ENCODE data around the gene ACTG2. TPM values are rescaled to one million over a fixed set of nuclear protein-coding genes. Genes with fewer than 3 reads are reported as not detected.

Gene ACTG2
- total RNA-seq, 1 experiment from 2014 or later = 2.7 TPM

- BruUV-seq (replicated peaks) = no TSS peak
- DNase-seq (ENCODE audit: low spot score) = no peak
- Histone ChIP-seq H3K27me3 (replicated peaks; ENCODE audit: insufficient read depth, low read depth, low read length, poor library complexity) (no peaks in the 10 kb centered on the region), H3K9me3 (ENCODE audit: low read depth, low read length, poor library complexity, severe bottlenecking) (no peaks in the 10 kb centered on the region), H3K4me3 (ENCODE audit: low read depth, low read length, poor library complexity, severe bottlenecking) (no peak overlapping the region), H3K36me3 (ENCODE audit: insufficient read depth, low read length, poor library complexity, severe bottlenecking) (no peaks in the 10 kb centered on the region), H3K4me1 (ENCODE audit: insufficient read depth, low read length, poor library complexity, severe bottlenecking) (no peaks in the 10 kb centered on the region), H3K27ac (ENCODE audit: low read depth, low read length, poor library complexity, severe bottlenecking) (no peak overlapping the region)
- CTCF ChIA-PET = no interaction called here
- POLR2A ChIA-PET (ENCODE audit: low non-redundant PET) = no interaction called here
- TF ChIP-seq CTCF (conservative IDR thresholded peaks at IDR 0.05; ENCODE audit: low read depth, low read length) = no peak
- TF ChIP-seq EZH2 (IDR thresholded peaks at IDR 0.05; ENCODE audit: borderline replicate concordance, low read depth, low read length, poor library complexity, severe bottlenecking) = no peak
- intact Hi-C loops (cut with micrococcal nuclease; ENCODE audit: unreplicated experiment) = no loop called here
Measured at GRCh38 chr2:73895473-73895872, 2.7 kb downstream of the ACTG2 start.

GRCh38 chr2:73896362-73897239 is 3.8 kb downstream of the ACTG2 start:
- intact Hi-C loops (cut with micrococcal nuclease; ENCODE audit: unreplicated experiment) = no loop called here
- CTCF ChIA-PET = interaction anchor here (0.5 kb wide), 1 partner anchor 579 kb away, joined by 3 read pairs; no protein-coding TSS in a partner anchor
- Histone ChIP-seq H3K4me3 (ENCODE audit: low read depth, low read length, poor library complexity, severe bottlenecking) (no peak overlapping the region), H3K27ac (ENCODE audit: low read depth, low read length, poor library complexity, severe bottlenecking) (no peak overlapping the region), H3K9me3 (ENCODE audit: low read depth, low read length, poor library complexity, severe bottlenecking) (no peaks in the 10 kb centered on the region), H3K36me3 (ENCODE audit: insufficient read depth, low read length, poor library complexity, severe bottlenecking) (no peaks in the 10 kb centered on the region), H3K27me3 (replicated peaks; ENCODE audit: insufficient read depth, low read depth, low read length, poor library complexity) (no peaks in the 10 kb centered on the region), H3K4me1 (ENCODE audit: insufficient read depth, low read length, poor library complexity, severe bottlenecking) (no peaks in the 10 kb centered on the region)
- BruUV-seq (replicated peaks) = no TSS peak
- TF ChIP-seq EZH2 (IDR thresholded peaks at IDR 0.05; ENCODE audit: borderline replicate concordance, low read depth, low read length, poor library complexity, severe bottlenecking) (no peak), CTCF (conservative IDR thresholded peaks at IDR 0.05; ENCODE audit: low read depth, low read length) (no peak)
- no peak for DNase-seq (ENCODE audit: low spot score)
- POLR2A ChIA-PET (ENCODE audit: low non-redundant PET) = no interaction called here

- POLR2A ChIA-PET (ENCODE audit: low non-redundant PET) = no interaction called here
Measured at GRCh38 chr2:73897240-73897583, 4.4 kb downstream of the ACTG2 start.

More at GRCh38 chr2:73897240-73897583, 4.4 kb downstream of the ACTG2 start:
- Histone ChIP-seq H3K36me3 (ENCODE audit: insufficient read depth, low read length, poor library complexity, severe bottlenecking) (no peaks in the 10 kb centered on the region), H3K4me1 (ENCODE audit: insufficient read depth, low read length, poor library complexity, severe bottlenecking) (no peaks in the 10 kb centered on the region), H3K4me3 (ENCODE audit: low read depth, low read length, poor library complexity, severe bottlenecking) (no peak overlapping the region), H3K27ac (ENCODE audit: low read depth, low read length, poor library complexity, severe bottlenecking) (no peak overlapping the region), H3K27me3 (replicated peaks; ENCODE audit: insufficient read depth, low read depth, low read length, poor library complexity) (no peaks in the 10 kb centered on the region), H3K9me3 (ENCODE audit: low read depth, low read length, poor library complexity, severe bottlenecking) (no peaks in the 10 kb centered on the region)
- CTCF ChIA-PET = interaction anchor here (0.5 kb wide), 1 partner anchor 578 kb away, joined by 3 read pairs; no protein-coding TSS in a partner anchor
- DNase-seq (ENCODE audit: low spot score) = no peak
- TF ChIP-seq CTCF (conservative IDR thresholded peaks at IDR 0.05; ENCODE audit: low read depth, low read length) (no peak), EZH2 (IDR thresholded peaks at IDR 0.05; ENCODE audit: borderline replicate concordance, low read depth, low read length, poor library complexity, severe bottlenecking) (no peak)
- BruUV-seq (replicated peaks) = no TSS peak
- intact Hi-C loops (cut with micrococcal nuclease; ENCODE audit: unreplicated experiment) = no loop called here
